Esophagus muscularis mucosa (tissue), 4 donors: ENCODE results near the gene ANKFY1. TPM values are rescaled to one million over a fixed set of nuclear protein-coding genes. Genes with fewer than 3 reads are reported as not detected.

Experiments used
- DNase-seq: peaks from one replicate; pipeline ENCODE4 v3.0.0-alpha.2; 2017; ENCODE audit errors: extremely low spot score
- H3K27ac ChIP-seq, 4 donors: fragments of 200-600 bp; sonication (generic); replicated peaks in 1 of 4; 1 replicate in 3 of 4; 2 replicates in 1 of 4; pipeline ENCODE4 v1.5.1; 2016 to 2019; ENCODE audit warnings: mild to moderate bottlenecking in 1 of 4
- H3K27me3 ChIP-seq, 4 donors: fragments of 200-600 bp; sonication (generic); one replicate each; pipeline versions ENCODE4 v1.5.1 to v1.6.0; 2016 to 2019
- H3K36me3 ChIP-seq, 4 donors: fragments of 200-600 bp; sonication (generic); one replicate each; pipeline ENCODE4 v1.5.1; 2016 to 2019
- H3K4me1 ChIP-seq, 4 donors: fragments of 200-600 bp; sonication (generic); one replicate each; pipeline ENCODE4 v1.5.1; 2016 to 2019
- H3K4me3 ChIP-seq, 4 donors: fragments of 200-600 bp; sonication (generic); 1 replicate in 2 of 4; 2 replicates in 2 of 4; pipeline ENCODE4 v1.5.1; 2016 to 2019; ENCODE audit warnings: mild to moderate bottlenecking in 4 of 4, moderate library complexity in 1 of 4
- H3K9me3 ChIP-seq, 4 donors: fragments of 200-600 bp; sonication (generic); 1 replicate in 3 of 4; 2 replicates in 1 of 4; pipeline ENCODE4 v1.5.1; 2016 to 2019
- EP300 ChIP-seq: sonication (generic); formaldehyde crosslinking; IDR thresholded peaks from one replicate; pipeline ENCODE4 v1.6.1; 2017; ENCODE audit warnings: antibody characterized with exemption
- POLR2A ChIP-seq: fragments of 450-650 bp; IDR thresholded peaks from one replicate; pipeline ENCODE4 v1.6.1; 2017; ENCODE audit warnings: antibody characterized with exemption, moderate library complexity, mild to moderate bottlenecking, low read depth
- POLR2AphosphoS5 ChIP-seq, 2 donors: sonication (generic); formaldehyde crosslinking; IDR thresholded peaks; one replicate each; pipeline ENCODE4 v1.6.1; 2017; ENCODE audit warnings: antibody characterized with exemption in 2 of 2
- WGBS: methylation state at CpG from one replicate; pipeline ENCODE4 v1.1.5; 2018; 5-methylcytosine and 5-hydroxymethylcytosine counted together
- intact Hi-C: fragments of 100-400 bp; cut with DNase I; formaldehyde crosslinking; loops from one replicate; pipeline ENCODE4 v1.15.1; 2023
- total RNA-seq, 4 donors: library from RNA; depleted of rRNA; stranded (reverse); fragments of >200 nt; gene quantifications; one replicate each; pipeline versions ENCODE4 v1.1.0 to v1.2.1, GENCODE V29; 2016
- TF ChIP-seq, protein P1 (sequence below), 3 experiments: fragments of 200-600 bp in 2 of 3; fragments of 450-650 bp in 1 of 3; sonication (generic) in 2 of 3; IDR thresholded peaks; one replicate each; pipeline ENCODE4 v1.5.1; 2017 to 2019; ENCODE audit warnings: antibody characterized with exemption in 3 of 3, mild to moderate bottlenecking in 2 of 3, moderate library complexity in 1 of 3

The ANKFY1 gene
- total RNA-seq, 4 donors from 2014 or later = 28.2 to 41.0 (median 36.7) TPM

DNA sequence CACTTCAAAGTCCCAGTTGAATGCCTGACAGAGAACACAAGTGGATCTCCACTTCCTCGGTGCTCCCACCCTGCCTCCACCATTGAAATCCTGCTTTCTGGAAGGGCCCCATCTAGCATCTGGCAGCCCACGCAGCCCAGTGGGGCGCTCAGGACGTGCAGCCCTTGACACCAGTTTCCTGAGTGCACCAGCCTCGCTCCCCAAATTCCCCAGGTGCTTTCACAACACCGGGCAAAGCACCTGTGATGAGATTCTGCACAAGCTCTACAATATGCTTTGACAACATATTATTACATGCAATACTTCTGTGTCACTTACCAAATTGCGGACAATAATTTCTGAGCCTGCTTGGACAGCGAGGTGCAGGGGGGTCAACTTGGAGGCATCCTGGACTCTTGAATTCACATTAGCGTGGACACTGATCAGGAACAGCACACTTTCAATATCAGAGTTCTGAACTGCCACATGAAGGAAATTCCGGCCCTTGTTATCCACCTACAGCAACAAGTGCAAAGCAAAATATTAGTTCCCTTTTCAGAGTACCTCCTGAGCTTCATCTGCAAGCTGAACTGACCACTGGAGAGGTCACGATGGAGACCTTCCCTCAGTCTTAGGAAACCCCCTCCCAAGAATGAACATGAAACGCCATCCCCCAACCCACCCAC, 86.8 kb downstream of the ANKFY1 start:
- Histone ChIP-seq H3K4me3 (no peak overlapping the region), H3K9me3 (no peaks in the 10 kb centered on the region), H3K27ac (no peak overlapping the region), H3K4me1 (no peaks in the 10 kb centered on the region), H3K27me3 (no peaks in the 10 kb centered on the region), H3K36me3 (peaks cover 91 to 100% (median 98%) of the 10 kb centered on the region in 4 donors)
- WGBS = 86% methylated on average over 12 of the region's 12 CpGs
- TF ChIP-seq POLR2A (no peak), EP300 (no peak)
- intact Hi-C loops = no loop called here
- DNase-seq = no peak

DNA sequence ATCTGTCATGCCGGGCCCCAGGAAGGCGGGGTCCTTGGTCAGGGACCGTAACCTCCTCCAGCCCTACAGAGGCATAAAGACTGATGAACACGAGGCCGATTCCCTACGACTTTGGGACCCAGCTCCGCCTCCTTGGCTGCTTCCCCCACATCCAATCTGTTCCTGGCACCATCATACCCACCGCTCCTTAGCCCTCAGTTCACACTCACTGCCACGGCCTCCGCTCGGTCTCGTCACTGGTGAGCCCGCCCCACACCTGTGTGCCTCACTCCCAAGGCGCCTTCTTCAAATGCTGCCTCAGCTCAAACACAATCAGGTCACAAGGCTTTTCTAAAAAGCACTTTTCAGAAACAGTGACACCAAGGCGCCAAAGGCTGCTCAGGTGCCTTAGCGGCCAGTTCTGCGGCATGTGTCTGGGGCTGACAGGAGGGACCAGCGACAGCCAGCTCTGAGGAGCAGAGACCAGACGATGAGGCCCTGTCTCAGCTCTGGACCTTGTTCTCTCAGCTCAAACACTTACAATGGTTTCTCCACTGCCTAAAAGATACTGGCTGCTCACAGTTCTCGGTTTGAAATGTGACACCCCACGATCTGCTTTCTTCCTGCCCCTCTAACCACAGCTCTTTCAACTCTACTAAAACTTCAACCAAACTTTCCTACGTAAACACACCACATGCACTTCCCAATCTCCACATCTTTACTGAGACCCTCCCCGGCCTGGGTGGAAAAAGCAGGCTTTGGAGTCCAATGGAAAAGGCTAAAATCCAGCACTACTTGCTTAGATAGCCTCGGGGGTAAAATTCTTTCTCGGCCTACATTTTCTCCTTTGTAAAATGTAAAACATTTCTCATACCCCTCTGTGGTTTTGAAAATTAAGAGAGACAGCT, 87.6 kb downstream of the ANKFY1 start:
- intact Hi-C loops = no loop called here
- no peak for DNase-seq
- Histone ChIP-seq H3K36me3 (peaks cover 92 to 100% (median 98%) of the 10 kb centered on the region in 4 donors), H3K4me3 (no peak overlapping the region), H3K9me3 (no peaks in the 10 kb centered on the region), H3K4me1 (no peaks in the 10 kb centered on the region), H3K27ac (no peak overlapping the region), H3K27me3 (no peaks in the 10 kb centered on the region)
- TF ChIP-seq EP300 = no peak
- TF ChIP-seq POLR2AphosphoS5 (IDR thresholded peaks at IDR 0.05) = no peak
- no peak for TF ChIP-seq POLR2A
- TF ChIP-seq, protein P1, sequence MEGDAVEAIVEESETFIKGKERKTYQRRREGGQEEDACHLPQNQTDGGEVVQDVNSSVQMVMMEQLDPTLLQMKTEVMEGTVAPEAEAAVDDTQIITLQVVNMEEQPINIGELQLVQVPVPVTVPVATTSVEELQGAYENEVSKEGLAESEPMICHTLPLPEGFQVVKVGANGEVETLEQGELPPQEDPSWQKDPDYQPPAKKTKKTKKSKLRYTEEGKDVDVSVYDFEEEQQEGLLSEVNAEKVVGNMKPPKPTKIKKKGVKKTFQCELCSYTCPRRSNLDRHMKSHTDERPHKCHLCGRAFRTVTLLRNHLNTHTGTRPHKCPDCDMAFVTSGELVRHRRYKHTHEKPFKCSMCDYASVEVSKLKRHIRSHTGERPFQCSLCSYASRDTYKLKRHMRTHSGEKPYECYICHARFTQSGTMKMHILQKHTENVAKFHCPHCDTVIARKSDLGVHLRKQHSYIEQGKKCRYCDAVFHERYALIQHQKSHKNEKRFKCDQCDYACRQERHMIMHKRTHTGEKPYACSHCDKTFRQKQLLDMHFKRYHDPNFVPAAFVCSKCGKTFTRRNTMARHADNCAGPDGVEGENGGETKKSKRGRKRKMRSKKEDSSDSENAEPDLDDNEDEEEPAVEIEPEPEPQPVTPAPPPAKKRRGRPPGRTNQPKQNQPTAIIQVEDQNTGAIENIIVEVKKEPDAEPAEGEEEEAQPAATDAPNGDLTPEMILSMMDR (IDR thresholded peaks at IDR 0.05) = no peak
- WGBS = 85% methylated on average over 25 of the region's 25 CpGs

DNA sequence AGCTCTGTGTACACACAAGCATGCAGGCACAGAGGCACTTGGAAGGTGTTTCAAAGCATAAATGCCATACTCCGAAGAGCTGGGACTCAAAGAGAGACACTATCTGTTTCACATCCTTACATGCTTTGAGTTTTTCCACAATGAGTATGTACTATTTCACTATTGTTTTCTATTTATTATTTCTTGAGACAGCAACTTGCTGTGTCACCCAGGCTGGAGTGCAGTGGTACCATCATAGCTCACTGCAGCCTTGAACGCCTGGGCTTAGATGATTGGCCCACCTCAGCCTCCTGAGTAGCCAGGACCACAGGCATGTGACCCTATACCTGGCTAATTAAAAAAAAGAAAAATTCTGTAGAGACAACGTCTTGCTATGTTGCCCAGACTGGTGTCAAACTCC, 89.2 kb downstream of the ANKFY1 start:
- intact Hi-C loops = no loop called here
- H3K27me3 ChIP-seq = no peaks in the 10 kb centered on the region
- TF ChIP-seq, protein P1 (IDR thresholded peaks at IDR 0.05) = no peak
- no peak for TF ChIP-seq POLR2A
- TF ChIP-seq POLR2AphosphoS5 (IDR thresholded peaks at IDR 0.05) = no peak
- TF ChIP-seq EP300 = no peak
- H3K4me3 ChIP-seq = no peak overlapping the region
- H3K27ac ChIP-seq = no peak overlapping the region
- DNase-seq = no peak
- 91% methylated on average over 3 of the region's 3 CpGs for WGBS
- H3K36me3 ChIP-seq = peaks cover 94 to 100% (median 99%) of the 10 kb centered on the region in 4 donors
- no peaks in the 10 kb centered on the region for H3K9me3 ChIP-seq
- H3K4me1 ChIP-seq = no peaks in the 10 kb centered on the region

DNA sequence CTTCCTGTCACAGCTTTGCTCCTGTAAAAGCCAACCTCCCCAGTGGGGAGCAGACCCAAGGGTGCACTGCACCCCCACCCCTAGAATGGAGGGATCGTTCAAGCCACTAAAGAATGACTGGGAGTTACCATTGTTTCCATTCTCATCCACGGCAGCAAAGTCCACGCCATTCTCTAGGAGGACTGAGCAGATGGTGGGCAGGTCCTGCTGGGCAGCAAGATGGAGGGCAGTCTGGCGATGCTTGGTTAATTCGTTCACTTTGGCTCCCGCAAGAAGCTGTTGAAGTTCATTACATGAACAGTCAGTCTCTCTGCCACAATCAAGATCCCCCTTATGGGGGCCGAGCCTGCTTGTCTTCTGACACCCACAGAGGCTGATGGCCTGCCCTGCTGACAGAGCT, 90.0 kb downstream of the ANKFY1 start:
- H3K4me1 ChIP-seq = no peaks in the 10 kb centered on the region
- no peak overlapping the region for H3K4me3 ChIP-seq
- H3K27me3 ChIP-seq = no peaks in the 10 kb centered on the region
- no peak for DNase-seq
- no peak overlapping the region for H3K27ac ChIP-seq
- TF ChIP-seq EP300 (no peak), POLR2A (no peak), POLR2AphosphoS5 (IDR thresholded peaks at IDR 0.05) (no peak)
- TF ChIP-seq, protein P1 (IDR thresholded peaks at IDR 0.05) = no peak
- no peaks in the 10 kb centered on the region for H3K9me3 ChIP-seq
- intact Hi-C loops = no loop called here
- peaks cover 94 to 100% (median 99%) of the 10 kb centered on the region in 4 donors for H3K36me3 ChIP-seq
- WGBS = 94% methylated on average over 7 of the region's 7 CpGs

DNA sequence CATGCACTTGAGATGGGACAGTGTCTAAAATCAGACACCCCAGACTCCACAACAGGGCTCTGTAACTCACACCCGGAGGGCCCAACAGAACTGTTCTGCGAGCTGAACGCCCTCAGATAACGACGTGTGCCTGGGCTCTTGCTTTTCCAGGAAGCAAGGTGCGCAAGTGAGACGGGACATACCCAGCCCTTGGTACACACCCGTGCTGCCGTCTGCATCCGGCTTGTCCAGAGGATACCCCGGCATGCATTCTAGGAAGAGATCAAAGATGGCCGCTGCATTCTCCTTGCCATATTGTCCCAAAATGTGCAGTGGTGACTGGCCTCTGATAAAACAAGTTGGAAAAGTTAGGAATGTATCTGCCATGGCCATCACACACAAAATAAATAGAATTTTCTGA, 91.4 kb downstream of the ANKFY1 start:
- Histone ChIP-seq H3K27me3 (no peaks in the 10 kb centered on the region), H3K4me3 (no peak overlapping the region), H3K9me3 (no peaks in the 10 kb centered on the region), H3K36me3 (peaks cover 88 to 100% (median 98%) of the 10 kb centered on the region in 4 donors), H3K4me1 (no peaks in the 10 kb centered on the region), H3K27ac (no peak overlapping the region)
- DNase-seq = no peak
- TF ChIP-seq POLR2A (no peak), POLR2AphosphoS5 (IDR thresholded peaks at IDR 0.05) (no peak), EP300 (no peak)
- TF ChIP-seq, protein P1 (IDR thresholded peaks at IDR 0.05) = no peak
- WGBS = 96% methylated on average over 8 of the region's 12 CpGs
- intact Hi-C loops = no loop called here
